ENCODE measurements around the gene FAM184A.

GRCh38 chr6:119122336-119122735, 43.9 kb upstream of the FAM184A start:
- TF ChIP-seq CTCF (optimal IDR thresholded peaks at IDR 0.05 in 1 of 3, IDR thresholded peaks at IDR 0.05 in 1 of 3, conservative IDR thresholded peaks at IDR 0.05 in 1 of 3; ENCODE audit: extremely low read depth in 1 of 3, insufficient read depth in 2 of 3, low read length in 3 of 3) (no peak), EZH2 (IDR thresholded peaks at IDR 0.05; ENCODE audit: low read length) (no peak)

Measured in keratinocyte (primary cell).